ENCODE measurements around the gene KYNU. TPM values are rescaled to one million over a fixed set of nuclear protein-coding genes. Genes with fewer than 3 reads are reported as not detected.

Gene KYNU
- total and polyA plus RNA-seq, 9 of the 15 experiments (the other 6 are each of a cell fraction or from before 2014, with no cell fraction given), result 2.6 to 11.6 (median 7.2) TPM

- intact Hi-C loops (cut with micrococcal nuclease), result no loop called here
- H3K79me2 ChIP-seq (ENCODE audit: control insufficient read depth, insufficient read depth, low read length), result no peaks in the 10 kb centered on the region
- no peaks in the 10 kb centered on the region for H3K4me1 ChIP-seq (replicated peaks in 1 of 2; ENCODE audit: control insufficient read depth in 2 of 2, insufficient read depth in 2 of 2, low read length in 2 of 2)
- FAIRE-seq (no peak), DNase-seq (ENCODE audit: extremely low read depth in 1 of 4, low spot score in 3 of 4) (peak in 1 of 4 experiments; percentile 6), ATAC-seq (no peak)
- H3K4me2 ChIP-seq (ENCODE audit: insufficient read depth, low read length), result no peak overlapping the region
- H3K9me3 ChIP-seq (replicated peaks; ENCODE audit: control insufficient read depth, insufficient read depth, low read depth, low read length), result no peaks in the 10 kb centered on the region
- H3K9me1 ChIP-seq (ENCODE audit: control insufficient read depth, insufficient read depth, low read length), result no peaks in the 10 kb centered on the region
- POLR2A ChIA-PET, result no interaction called here
- H3K27ac ChIP-seq (ENCODE audit: extremely low read depth, low read depth, low read length), result no peak overlapping the region
- H3K4me3 ChIP-seq, result no peak overlapping the region
- H2AFZ ChIP-seq (ENCODE audit: low read depth, low read length), result no peak overlapping the region
- no TSS peak for BruUV-seq (replicated peaks)
- H4K20me1 ChIP-seq (replicated peaks; ENCODE audit: control insufficient read depth, insufficient read depth, low read length), result no peaks in the 10 kb centered on the region
- no peaks in the 10 kb centered on the region for H3K36me3 ChIP-seq (ENCODE audit: control insufficient read depth, insufficient read depth, low read length)
- H3K27me3 ChIP-seq (ENCODE audit: control insufficient read depth in 2 of 2, insufficient read depth in 2 of 2, low read length in 2 of 2), result no peaks in the 10 kb centered on the region
- no peak overlapping the region for H3K9ac ChIP-seq (ENCODE audit: insufficient read depth in 1 of 2, low read depth in 2 of 2, low read length in 2 of 2)
- in situ Hi-C loops (cut with MboI), result no loop called here
- 8% methylated on average over 4 of the region's 4 CpGs for WGBS (ENCODE audit: insufficient coverage, low coverage, missing lambda C conversion rate)
- CTCF ChIA-PET (ENCODE audit: low intra/inter-chr PET ratio), result no interaction called here
- TF ChIP-seq PHF21A (IDR thresholded peaks at IDR 0.05; ENCODE audit: borderline replicate concordance, low read depth), result no peak
- TF ChIP-seq ZNF121 (CRISPR knock-in tag; conservative IDR thresholded peaks at IDR 0.05), result no peak
- TF ChIP-seq MAFG (tag; conservative IDR thresholded peaks at IDR 0.05), result no peak
- no peak for TF ChIP-seq CBFA2T2 (conservative IDR thresholded peaks at IDR 0.05)
- TF ChIP-seq ZNF318 (IDR thresholded peaks at IDR 0.05; ENCODE audit: borderline replicate concordance in 1 of 2, low read depth in 1 of 2), result no peak
- TF ChIP-seq, protein P1, sequence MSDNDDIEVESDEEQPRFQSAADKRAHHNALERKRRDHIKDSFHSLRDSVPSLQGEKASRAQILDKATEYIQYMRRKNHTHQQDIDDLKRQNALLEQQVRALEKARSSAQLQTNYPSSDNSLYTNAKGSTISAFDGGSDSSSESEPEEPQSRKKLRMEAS (CRISPR knock-in tag; IDR thresholded peaks at IDR 0.05), result no peak
- TF ChIP-seq PCBP1 (IDR thresholded peaks at IDR 0.05; ENCODE audit: low read depth, low read length, poor library complexity, severe bottlenecking), result no peak
- no peak for TF ChIP-seq CREB1 (IDR thresholded peaks at IDR 0.05)
- no peak for TF ChIP-seq CREB1 (CRISPR knock-in tag; IDR thresholded peaks at IDR 0.05)
- no peak for TF ChIP-seq NFATC3 (IDR thresholded peaks at IDR 0.05)
- TF ChIP-seq, protein P2, sequence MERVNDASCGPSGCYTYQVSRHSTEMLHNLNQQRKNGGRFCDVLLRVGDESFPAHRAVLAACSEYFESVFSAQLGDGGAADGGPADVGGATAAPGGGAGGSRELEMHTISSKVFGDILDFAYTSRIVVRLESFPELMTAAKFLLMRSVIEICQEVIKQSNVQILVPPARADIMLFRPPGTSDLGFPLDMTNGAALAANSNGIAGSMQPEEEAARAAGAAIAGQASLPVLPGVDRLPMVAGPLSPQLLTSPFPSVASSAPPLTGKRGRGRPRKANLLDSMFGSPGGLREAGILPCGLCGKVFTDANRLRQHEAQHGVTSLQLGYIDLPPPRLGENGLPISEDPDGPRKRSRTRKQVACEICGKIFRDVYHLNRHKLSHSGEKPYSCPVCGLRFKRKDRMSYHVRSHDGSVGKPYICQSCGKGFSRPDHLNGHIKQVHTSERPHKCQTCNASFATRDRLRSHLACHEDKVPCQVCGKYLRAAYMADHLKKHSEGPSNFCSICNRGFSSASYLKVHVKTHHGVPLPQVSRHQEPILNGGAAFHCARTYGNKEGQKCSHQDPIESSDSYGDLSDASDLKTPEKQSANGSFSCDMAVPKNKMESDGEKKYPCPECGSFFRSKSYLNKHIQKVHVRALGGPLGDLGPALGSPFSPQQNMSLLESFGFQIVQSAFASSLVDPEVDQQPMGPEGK (CRISPR knock-in tag; IDR thresholded peaks at IDR 0.05; ENCODE audit: borderline replicate concordance), result no peak
- TF ChIP-seq ZFPM2 (CRISPR knock-in tag; IDR thresholded peaks at IDR 0.05), result no peak
These were observed 95.8 kb downstream of the KYNU start for GRCh38 chr2:142973160-142973821.

All from K562 (cell line).